Measurements from ENCODE around the gene UGT2A3. TPM values are rescaled to one million over a fixed set of nuclear protein-coding genes. Genes with fewer than 3 reads are reported as not detected.

Gene UGT2A3
- total RNA-seq, 2 experiments from 2014 or later: not detected

GRCh38 chr4:68883870-68884269 is 67.7 kb downstream of the UGT2A3 start:
- no peaks in the 10 kb centered on the region for H3K9me3 Mint-ChIP-seq (ENCODE audit: low read depth)
- no peaks in the 10 kb centered on the region for H3K4me1 Mint-ChIP-seq
- no peak overlapping the region for H3K27ac Mint-ChIP-seq
- H3K4me3 Mint-ChIP-seq: no peak overlapping the region
- CTCF ChIA-PET: interaction anchor here (0.6 kb wide), 1 partner anchor 15 kb away, joined by 3 read pairs; no protein-coding TSS in a partner anchor
- intact Hi-C loops (cut with DNase I, micrococcal nuclease): no loop called here
- POLR2A ChIA-PET: no interaction called here
- DNase-seq: no peak
- H3K27me3 Mint-ChIP-seq: no peaks in the 10 kb centered on the region
- no peak for ATAC-seq
- no peaks in the 10 kb centered on the region for H3K36me3 Mint-ChIP-seq (ENCODE audit: low read depth)

Other genes starting within 250 kb of the UGT2A3 start
- not detected for gene UGT2B10, start 135.8 kb downstream of the UGT2A3 start, total RNA-seq
- gene UGT2B7, start 144.7 kb upstream of the UGT2A3 start, total RNA-seq: not detected